T-helper 2 cell (primary cell): Measurements from ENCODE around the gene TMEM140.
"Not testable (repeated sequence)": the region's sequence is repeated elsewhere in the genome, so short reads cannot be mapped to it uniquely, and the experiment has no call there.

Source experiments
- DNase-seq, 5 experiments: peaks; one replicate each; pipeline versions ENCODE4 v3.0.0 to v3.0.0-alpha.2; 2012 to 2022

Gene TMEM140

DNA sequence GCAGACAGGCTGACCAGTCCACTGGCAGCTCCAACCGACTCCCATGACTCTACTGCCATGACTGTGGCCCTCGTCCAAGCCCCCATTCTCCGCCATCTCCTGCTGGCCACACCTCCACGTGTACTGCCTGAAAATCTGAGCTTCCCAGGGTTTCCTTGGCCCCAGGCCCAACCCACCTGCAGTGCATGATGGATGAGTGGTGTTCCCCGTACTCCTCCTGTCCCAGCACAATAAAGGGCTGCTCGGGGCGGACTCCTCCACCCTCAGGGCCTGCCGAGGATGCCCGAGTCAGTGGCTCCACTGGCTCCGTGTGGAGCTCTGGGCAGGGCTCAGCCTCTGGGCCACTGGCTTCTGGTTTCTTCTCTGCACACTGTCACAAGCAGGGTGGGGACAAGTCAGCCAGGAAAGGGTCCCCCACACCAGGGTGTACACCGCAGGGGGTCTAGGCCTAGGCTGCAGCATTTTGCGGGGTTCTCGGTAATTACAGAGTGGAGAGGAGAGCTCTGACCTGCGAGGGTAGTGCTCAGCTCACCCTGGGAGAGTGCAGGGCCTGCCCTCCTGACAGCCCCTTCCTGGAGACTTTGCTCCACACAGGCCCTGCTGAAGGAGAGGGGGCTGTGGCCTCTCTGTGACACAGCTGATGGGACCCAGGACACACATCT is 48.2 kb downstream of the TMEM140 start:
- no peak for DNase-seq

DNA sequence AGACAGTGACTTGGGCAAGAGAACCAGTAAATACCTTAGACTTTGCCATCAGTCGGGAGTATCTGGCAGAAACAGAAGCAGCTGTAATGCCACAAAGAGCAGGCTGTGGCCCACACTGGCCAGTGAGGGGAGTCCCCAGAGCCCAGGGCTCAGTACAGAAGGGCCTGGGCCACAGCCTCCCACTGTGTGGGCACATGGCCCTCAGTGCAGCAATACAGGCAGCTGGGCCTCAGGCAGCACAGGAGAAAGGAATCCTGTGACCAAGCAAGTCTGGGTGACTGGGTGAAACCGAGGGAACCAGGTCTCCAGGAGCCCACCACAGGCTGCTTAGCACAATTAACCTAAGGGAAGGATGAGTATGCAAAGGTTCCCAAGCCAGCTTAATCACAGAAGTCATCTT is 49.5 kb downstream of the TMEM140 start:
- no peak for DNase-seq

GRCh38 chr7:135197906-135198655 is 50.2 kb downstream of the TMEM140 start:
- DNase-seq = no peak

DNA sequence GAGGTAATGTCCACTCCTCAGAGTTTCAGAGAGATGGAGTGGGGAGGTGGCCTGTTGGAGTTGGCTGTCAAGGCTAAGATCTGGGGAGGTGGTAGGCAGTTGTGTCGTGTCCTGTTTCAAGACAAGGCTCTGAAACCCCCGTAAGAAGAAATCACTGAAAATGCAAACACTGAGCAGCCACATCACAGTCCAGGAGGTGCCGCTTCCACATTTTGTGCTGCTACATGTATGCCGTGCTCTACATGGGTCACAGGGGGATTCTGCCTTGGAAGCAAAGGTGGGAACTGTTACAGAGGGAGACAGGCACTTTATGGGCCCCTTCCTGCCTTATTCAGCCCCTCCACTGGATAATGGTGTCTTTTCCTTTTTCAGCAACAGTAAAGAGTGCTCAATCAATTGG is 51.6 kb downstream of the TMEM140 start:
- DNase-seq = no peak

DNA sequence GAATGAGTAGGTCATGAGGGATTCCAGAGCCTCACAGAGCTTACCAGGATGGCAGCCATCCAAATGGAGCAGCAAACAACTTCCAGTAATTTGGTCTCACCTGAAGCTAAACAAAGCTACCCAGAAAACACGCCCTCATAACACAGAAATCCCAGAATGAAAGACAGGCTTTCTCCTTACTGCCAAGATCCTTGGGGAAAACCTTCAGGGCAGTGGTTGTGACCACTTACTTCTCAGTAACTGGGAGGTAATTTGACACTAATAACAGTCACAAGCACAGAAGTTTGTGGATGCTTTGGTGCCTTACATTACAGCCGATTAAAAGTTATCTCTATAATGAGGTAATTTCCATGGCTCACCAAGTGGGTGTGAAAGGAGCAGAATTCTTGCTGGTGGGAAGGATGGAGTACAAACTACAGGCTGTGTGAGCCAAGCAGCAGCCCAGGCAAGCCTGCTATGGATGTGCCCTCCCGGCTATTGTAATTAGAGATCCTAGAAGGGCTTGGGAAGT is 53.0 kb downstream of the TMEM140 start:
- no peak for DNase-seq

GRCh38 chr7:135201350-135201749 is 53.5 kb downstream of the TMEM140 start:
- no peak for DNase-seq

DNA sequence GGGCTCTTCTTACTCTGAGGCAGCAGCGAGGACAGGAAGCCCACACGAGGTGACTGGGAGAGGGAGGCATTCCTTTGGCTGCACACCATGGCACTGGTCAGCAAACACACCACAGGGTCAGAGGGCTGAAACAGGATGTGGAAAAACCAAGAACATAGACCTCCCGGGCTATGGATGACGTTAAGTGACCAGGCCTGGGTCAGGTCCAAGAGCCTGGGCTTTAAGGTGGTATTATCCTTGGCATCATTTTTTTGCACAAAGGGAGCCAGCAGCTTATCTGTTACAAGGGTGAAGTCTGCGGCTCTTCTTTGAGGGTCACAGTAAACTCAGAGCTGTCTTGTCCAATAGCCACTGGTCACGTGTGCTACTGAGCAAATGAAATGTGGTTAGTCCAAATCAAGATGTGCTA is 56.5 kb downstream of the TMEM140 start:
- no peak for DNase-seq

DNA sequence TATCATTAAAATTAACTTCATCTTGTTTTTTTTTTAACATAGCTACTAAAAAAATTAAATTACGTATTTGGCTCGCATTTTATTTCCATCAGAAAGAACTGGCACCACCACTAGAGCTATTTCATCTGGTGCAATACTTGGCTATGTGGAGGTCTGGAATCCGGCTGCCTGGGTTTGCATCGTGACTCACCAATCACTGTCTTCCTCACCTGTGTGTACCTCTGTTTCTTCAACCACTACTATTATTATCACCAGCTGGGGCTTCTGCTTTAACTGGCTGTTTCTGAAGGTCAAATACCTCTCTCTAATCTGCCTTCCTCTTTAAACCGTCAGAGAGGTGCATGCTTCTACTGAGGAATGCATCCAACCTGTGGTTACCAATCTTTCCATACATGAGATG is 57.0 kb downstream of the TMEM140 start:
- no peak for DNase-seq

- DNase-seq = no peak
Observed at GRCh38 chr7:135205850-135206249, 58.0 kb downstream of the TMEM140 start.

GRCh38 chr7:135206941-135207391 is 59.1 kb downstream of the TMEM140 start:
- no peak for DNase-seq

DNA sequence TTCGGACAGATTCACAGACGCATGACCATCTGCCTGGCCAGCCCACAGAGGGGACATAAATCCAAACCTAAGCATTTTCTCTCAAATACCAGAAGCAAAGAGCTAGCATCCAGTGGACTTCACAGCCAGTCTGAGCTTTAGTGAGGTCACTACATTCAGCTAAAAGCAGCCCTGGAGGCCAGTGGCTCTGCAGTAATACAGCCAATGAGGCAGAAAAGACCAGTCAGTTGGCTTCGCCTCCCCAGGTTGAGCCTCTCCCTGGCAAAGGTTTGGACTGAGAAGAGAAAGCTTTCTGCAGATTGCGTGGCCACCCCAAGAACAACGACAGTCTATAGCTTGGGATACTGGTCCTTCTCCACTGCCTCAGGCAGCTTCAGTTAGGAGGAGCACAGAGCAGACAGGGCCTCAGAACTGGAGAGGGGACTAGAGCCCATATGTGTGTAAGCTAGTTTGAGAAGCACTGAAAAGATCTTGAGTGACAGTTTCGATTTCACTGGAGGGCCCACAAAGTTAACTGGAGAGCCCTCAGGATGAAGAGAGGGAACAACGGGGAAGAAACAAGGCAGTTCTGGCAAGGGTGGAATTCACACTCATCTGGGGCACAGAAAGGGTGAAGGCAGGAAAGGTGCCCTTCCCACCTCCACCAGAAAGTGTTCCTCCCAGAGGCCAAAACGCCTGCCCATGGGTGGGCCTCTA is 59.7 kb downstream of the TMEM140 start:
- DNase-seq = no peak

- DNase-seq = no peak
Observed at GRCh38 chr7:135208102-135208793, 60.4 kb downstream of the TMEM140 start.

GRCh38 chr7:135209225-135209834 is 61.5 kb downstream of the TMEM140 start:
- no peak for DNase-seq

DNA sequence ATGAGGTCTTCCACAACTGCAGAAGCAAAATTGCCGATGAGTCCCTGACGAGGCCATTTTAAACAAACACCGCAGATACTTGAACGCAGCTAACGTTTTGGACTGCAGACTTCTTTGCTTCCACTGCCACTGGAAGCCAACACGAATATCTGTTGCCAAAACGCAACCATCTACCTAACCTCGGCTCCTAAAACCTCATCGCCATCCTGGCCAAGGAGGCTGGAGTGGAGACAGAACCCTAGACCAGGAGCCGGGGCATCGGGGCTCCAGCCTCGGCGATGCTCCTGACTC is 63.0 kb downstream of the TMEM140 start:
- peak in 1 of 5 experiments; percentile 53 for DNase-seq

DNA sequence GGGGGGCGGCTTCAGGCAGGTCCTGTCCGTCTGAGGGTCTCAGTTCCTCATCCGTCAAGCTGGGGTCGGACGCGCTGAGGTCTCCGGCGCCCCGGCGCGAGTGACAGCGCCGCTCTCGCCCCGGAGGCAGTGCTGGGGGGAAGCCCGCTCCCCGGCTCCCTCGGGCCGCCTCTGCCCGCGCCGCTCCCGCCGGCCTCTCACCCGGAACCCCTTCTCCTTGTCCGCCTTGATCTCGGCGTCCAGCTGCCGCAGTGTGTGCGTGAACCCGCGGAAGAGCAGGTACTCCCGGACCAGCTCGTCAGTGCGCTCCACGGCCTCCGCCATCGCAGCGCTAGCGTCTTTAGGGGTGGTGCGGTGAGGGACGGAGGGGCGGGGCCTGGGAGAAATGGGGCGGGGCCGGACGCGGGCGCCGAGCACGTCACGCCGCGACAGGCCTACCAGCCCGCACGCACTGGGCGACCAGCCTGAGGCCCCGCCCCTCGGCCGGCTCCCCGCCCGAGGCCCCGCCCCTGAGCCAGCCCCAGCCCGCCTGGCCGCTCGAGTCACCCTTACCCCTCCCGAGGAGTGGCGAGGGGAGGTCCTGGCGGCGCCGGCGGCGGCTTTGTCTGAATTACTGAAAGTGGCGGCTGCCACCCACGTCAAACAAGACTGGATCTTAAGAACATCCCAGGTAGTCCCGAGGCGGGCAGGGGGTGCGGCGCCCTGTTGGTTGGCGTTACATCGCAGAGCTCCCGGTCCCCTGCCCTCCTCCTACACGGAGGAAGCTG is 63.5 kb downstream of the TMEM140 start, which contains the start of gene WDR91:
Gene WDR91 (minus strand): TSS at position 348 of the 767 bp plus-strand sequence. CDS start 24 bp downstream, at position 324.
- DNase-seq = peak; percentile 89 to 99 (median 95)

GRCh38 chr7:135211946-135212685 is 64.2 kb downstream of the TMEM140 start:
- not testable (repeated sequence) for DNase-seq

GRCh38 chr7:135213831-135214230 is 66.0 kb downstream of the TMEM140 start:
- DNase-seq = no peak

DNA sequence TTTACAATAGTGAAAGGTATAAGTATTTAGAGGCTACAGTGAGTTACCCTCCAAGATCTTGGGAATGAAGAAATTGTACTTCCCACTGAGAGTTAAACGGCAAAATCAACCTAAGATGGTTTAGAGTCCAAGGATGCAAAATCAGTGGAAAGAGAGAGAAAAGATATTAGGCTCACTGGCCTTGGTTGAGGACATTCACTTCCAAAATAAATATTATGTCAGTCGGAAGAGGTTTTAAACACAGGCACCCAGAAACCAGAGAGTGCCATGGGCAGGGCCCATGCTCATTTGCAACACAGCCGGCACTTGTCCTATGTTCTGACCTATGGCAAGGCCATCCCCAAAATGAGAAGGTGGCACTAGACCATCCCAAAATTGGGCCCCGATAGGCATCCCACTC is 67.3 kb downstream of the TMEM140 start:
- no peak for DNase-seq

DNA sequence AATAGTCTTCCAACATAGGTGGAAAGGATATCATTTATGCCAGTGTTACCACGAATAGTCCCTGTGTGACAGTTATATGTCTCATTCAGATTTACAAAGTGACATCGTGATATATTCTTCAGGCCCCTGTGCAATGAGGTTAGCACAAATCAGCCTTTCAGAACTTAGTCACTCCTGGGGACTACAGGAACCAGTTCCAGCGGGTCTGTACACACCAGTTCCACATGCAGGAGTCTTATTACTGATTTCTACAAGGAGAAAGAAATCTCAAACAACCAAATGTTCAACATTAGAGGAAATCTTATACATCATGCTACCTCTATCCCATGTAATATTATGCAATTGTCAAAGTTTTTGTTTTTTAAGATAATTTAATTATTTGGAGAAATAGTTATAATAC is 67.8 kb downstream of the TMEM140 start:
- no peak for DNase-seq
